GM10266 (cell line): ENCODE measurements around the gene PACS1.

ENCODE experiments used
- DNase-seq: peaks from one replicate; pipeline ENCODE4 v3.0.0; 2012; ENCODE audit errors: extremely low spot score
- TF ChIP-seq, protein P1 (sequence below): IDR thresholded peaks from 2 replicates; pipeline ENCODE4 v1.5.1; 2012; ENCODE audit warnings: mild to moderate bottlenecking, low read depth; ENCODE audit not compliant: control insufficient read depth, insufficient read depth; ENCODE audit errors: missing control alignments

Gene PACS1

DNA sequence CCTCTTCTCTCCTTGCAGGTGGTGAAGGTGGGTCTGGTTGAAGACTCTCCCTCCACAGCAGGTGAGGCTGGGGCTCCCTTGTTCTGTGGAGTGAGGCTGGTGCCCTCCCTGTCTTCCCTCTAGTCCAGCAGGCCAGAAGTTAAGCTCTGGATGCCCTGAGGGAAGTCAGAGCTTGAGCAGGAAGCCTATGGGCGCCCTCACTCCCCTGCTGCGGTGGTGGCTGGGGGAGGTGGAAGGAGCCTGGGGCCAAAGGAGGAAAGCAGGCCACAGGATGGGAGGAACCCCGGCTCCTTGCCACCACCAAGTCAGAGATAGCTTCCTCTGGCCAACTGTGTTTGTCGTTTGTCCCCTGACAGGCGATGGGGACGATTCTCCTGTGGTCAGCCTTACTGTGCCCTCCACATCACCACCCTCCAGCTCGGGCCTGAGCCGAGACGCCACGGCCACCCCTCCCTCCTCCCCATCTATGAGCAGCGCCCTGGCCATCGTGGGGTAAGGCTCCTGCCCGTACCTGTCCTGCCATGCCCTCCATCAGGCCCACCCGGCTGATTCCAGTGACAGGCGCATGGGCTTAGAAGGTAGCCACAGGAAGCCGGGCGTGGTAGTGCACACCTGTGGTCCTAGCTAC, 168.8 kb downstream of the PACS1 start:
- TF ChIP-seq, protein P1, sequence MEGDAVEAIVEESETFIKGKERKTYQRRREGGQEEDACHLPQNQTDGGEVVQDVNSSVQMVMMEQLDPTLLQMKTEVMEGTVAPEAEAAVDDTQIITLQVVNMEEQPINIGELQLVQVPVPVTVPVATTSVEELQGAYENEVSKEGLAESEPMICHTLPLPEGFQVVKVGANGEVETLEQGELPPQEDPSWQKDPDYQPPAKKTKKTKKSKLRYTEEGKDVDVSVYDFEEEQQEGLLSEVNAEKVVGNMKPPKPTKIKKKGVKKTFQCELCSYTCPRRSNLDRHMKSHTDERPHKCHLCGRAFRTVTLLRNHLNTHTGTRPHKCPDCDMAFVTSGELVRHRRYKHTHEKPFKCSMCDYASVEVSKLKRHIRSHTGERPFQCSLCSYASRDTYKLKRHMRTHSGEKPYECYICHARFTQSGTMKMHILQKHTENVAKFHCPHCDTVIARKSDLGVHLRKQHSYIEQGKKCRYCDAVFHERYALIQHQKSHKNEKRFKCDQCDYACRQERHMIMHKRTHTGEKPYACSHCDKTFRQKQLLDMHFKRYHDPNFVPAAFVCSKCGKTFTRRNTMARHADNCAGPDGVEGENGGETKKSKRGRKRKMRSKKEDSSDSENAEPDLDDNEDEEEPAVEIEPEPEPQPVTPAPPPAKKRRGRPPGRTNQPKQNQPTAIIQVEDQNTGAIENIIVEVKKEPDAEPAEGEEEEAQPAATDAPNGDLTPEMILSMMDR: no peak
- DNase-seq: no peak

DNA sequence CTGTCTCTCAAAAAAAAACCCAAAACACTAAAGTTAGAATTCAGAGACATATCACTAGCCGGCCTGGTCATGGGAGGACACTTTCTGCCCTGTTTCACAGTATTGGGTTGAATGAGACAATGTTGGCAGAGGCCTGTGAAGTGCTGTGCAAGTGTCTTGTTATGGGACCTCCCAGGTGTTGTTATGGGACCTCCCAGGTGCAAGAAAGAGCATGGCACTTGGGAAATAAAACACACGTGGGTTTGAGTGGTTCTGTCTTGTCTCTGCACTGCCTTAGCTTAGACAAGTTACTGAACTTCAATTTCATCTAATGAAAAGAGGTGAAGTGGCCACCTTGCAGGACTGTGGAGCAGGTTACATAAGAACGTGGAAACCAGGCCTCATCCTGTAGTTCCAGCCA, 169.4 kb downstream of the PACS1 start:
- TF ChIP-seq, protein P1: no peak
- no peak for DNase-seq

DNA sequence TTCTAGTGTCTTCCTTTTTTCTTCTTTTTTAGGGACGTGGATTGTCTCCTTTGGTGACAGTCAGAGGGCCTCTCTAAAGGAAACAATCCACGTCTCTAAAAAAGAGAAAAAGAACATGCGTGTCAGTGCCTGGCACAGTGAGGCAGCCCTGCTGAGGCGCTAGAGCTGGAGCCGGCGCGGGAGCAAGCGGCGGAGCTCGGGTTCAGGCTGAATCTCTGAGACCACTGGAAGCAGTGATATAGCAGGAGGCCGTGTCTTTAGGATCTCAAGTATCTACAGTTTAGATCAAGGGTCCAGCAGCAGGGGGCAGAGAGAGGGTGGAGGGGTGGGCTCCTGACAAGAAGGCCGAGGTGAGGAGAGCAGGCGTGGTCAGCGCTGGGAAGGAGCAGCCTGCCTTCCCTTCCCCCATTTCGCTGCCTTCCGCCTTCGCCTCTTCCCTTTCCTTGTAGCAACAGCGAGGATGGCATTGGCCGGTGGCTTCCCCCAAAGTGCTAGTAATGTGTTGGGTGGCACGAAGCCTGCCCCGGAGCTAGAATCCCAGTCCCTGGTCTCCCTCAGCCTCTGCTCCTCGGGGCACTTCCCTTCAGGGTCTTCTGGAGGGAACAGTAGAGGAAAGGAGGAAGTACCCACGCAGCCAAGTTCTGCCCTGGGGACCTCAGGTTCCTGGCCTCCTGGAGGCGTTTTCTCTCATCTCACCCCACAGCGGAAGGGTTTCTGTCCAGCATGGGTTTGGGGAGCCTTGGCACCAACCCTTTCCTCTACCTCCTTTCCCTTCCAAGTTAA, 170.1 kb downstream of the PACS1 start:
- TF ChIP-seq, protein P1: no peak
- no peak for DNase-seq

DNA sequence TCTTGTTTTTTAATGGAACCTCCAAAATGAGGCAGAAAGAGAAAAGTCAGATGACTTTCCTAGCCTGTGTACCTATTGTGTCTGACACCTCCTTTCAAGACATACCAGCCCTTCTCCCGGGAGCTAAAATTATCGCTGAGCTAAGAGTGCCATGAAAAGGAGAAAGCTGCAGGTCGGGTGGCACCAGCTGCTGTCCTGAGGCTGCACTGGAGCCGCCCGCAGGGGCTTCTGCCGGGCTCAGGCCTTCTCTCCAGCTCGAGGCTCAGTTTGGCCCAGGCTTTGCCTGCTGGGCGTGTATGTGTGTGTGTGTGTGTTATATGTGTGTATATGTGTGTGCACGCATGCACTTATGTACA, 170.7 kb downstream of the PACS1 start:
- TF ChIP-seq, protein P1: no peak
- DNase-seq: no peak

DNA sequence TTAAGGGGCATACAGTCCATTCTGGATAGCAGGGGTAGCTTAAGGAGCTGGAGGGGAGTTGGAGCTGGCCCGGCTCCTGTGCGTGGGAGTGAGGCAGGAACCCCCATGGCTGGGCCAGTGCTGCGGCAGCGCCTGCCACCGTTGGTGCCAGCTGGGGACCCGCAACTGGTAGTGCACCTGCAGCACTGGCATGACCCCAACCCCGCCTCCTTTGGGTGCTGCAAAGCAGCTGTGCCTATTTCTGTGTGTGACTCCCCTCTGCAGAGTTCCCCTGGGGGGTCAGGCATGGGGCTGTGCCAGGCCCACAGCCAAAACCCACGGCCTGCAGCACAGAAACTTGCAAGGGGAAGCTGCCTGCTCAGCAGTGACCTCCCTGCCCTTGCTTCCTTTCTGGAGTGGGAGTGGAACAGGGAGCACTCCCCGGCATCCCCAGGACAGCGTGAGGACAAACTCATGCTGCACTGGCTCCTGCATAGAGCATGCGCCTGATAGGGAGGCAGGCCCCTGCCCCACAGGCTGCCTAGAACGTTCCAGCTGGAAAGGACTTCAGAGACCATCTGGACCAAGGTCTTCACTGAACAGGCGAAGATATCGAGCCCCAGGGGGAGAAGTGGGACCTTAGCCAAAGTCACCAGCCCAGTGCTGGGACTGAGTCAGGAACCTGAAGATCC, 172.2 kb downstream of the PACS1 start:
- no peak for DNase-seq
- TF ChIP-seq, protein P1: no peak

DNA sequence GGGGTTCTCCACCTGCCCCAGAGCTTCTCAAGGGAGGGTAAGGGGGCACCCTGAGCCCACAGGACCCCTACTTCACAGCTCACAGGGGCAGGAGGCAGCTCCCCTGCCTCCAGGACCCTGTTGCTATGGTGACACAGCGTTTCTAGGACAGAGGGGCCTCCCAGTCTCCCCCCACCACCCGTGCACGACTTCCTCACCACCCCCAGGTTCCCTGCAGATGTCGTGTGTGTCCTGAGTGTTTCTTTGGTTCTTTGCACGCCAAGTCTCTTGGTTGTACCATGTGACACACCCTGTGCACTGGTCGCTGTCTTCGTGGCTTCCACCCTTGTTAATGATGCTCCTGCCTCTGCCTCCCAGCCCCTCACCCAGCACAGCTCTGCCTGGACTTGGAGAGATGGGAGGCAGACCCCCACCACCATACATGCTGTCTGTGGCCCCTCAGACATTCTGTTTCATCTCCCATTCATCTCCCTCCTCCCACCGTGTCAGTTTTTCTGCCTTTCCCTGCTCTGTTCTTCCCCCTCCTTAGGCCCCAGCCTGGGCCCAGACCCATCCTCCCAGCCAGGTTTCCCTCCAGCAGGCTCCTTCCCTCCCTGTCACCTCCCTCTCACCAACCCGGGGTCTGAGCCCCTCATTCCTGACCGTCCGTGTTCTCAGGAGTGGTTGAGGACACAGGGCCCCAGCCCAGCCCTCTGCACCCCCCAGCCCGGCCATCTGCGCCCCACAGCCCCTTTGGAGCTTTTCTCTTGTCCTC, 173.9 kb downstream of the PACS1 start:
- no peak for DNase-seq
- TF ChIP-seq, protein P1: no peak
